ENCODE data around the gene FAM222A. TPM values are rescaled to one million over a fixed set of nuclear protein-coding genes. Genes with fewer than 3 reads are reported as not detected.
A peak's percentile ranks its signal among the peaks of the same experiment; 100 is the strongest.

The FAM222A gene
- polyA plus RNA-seq (ENCODE audit: insufficient read depth in 1 of 5, insufficient read length in 5 of 5, low replicate concordance in 1 of 5), result 1 to 10 TPM; 1.6 to 2.8 (median 1.8) TPM
- long read RNA-seq, donor 1, partial matches to known transcripts, result 0 of 2 reads
- long read RNA-seq, donor 1, other reads (novel, unspliced or antisense), result 0 of 2 reads
- long read RNA-seq, donor 2, result 0 reads
- long read RNA-seq, donor 3, partial matches to known transcripts, result 12 of 12 reads
- long read RNA-seq, donor 3, other reads (novel, unspliced or antisense), result 0 of 12 reads
- long read RNA-seq, donor 4, partial matches to known transcripts, result 0 of 2 reads
- long read RNA-seq, donor 4, other reads (novel, unspliced or antisense), result 0 of 2 reads
- long read RNA-seq, donor 5, partial matches to known transcripts, result 0 of 2 reads
- long read RNA-seq, donor 5, other reads (novel, unspliced or antisense), result 0 of 2 reads
- long read RNA-seq, donor 6, result 0 reads
- long read RNA-seq, donor 7, partial matches to known transcripts, result 0 of 1 reads
- long read RNA-seq, donor 7, other reads (novel, unspliced or antisense), result 0 of 1 reads
- long read RNA-seq, donor 8, result 0 reads

- DNase-seq, result peak; percentile 98 to 99
Measured at GRCh38 chr12:109713187-109714070, at the start of gene FAM222A. Gene FAM222A (plus strand): TSS chr12:109713825. CDS start chr12:109744147, 30,322 bp downstream.

GRCh38 chr12:109664402-109664801 is 49.2 kb upstream of the FAM222A start:
- no peak for DNase-seq

GRCh38 chr12:109666068-109666467 is 47.6 kb upstream of the FAM222A start:
- no peak for DNase-seq

- DNase-seq, result no peak
Measured at GRCh38 chr12:109670731-109671130, 42.9 kb upstream of the FAM222A start.

- no peak for DNase-seq
Measured at GRCh38 chr12:109671502-109671901, 42.1 kb upstream of the FAM222A start.

GRCh38 chr12:109673379-109673778 is 40.2 kb upstream of the FAM222A start:
- no peak for DNase-seq

GRCh38 chr12:109673884-109674283 is 39.7 kb upstream of the FAM222A start:
- no peak for DNase-seq

- DNase-seq, result no peak
Measured at GRCh38 chr12:109675411-109675810, 38.2 kb upstream of the FAM222A start.

- DNase-seq, result no peak
Measured at GRCh38 chr12:109677279-109677691, 36.3 kb upstream of the FAM222A start.

GRCh38 chr12:109678719-109679118 is 34.9 kb upstream of the FAM222A start:
- peak; percentile 10 to 16 for DNase-seq

- DNase-seq, result no peak
Measured at GRCh38 chr12:109679501-109680263, 33.9 kb upstream of the FAM222A start.

- DNase-seq, result no peak
Measured at GRCh38 chr12:109680264-109681005, 33.2 kb upstream of the FAM222A start.

- DNase-seq, result no peak
Measured at GRCh38 chr12:109681986-109682707, 31.5 kb upstream of the FAM222A start.

GRCh38 chr12:109682708-109683060 is 30.9 kb upstream of the FAM222A start:
- DNase-seq, result no peak

- no peak for DNase-seq
Measured at GRCh38 chr12:109683316-109683715, 30.3 kb upstream of the FAM222A start.

GRCh38 chr12:109685574-109686447 is 27.8 kb upstream of the FAM222A start:
- DNase-seq, result no peak

- DNase-seq, result no peak
Measured at GRCh38 chr12:109686523-109686922, 27.1 kb upstream of the FAM222A start.

GRCh38 chr12:109687250-109687649 is 26.4 kb upstream of the FAM222A start:
- DNase-seq, result no peak

- DNase-seq, result no peak
Measured at GRCh38 chr12:109689426-109689825, 24.2 kb upstream of the FAM222A start.
